Calu3 (cell line): Measurements from ENCODE around the gene CASP5. TPM values are rescaled to one million over a fixed set of nuclear protein-coding genes. Genes with fewer than 3 reads are reported as not detected.

ENCODE experiments used
- BruUV-seq: library from RNA; stranded (reverse); fragments of 400-500 nt; replicated peaks from 2 replicates; lab custom pipeline; 2021; lab: Mats Ljungman, UMichigan
- CTCF ChIA-PET: fragments of 300-600 bp; sonication (Branson Sonifier 250); formaldehyde crosslinking; loops from one replicate; lab custom pipeline; 2022; ENCODE audit warnings: antibody characterized with exemption; lab: Charles Lee
- DNase-seq: peaks from one replicate; pipeline ENCODE4 v3.0.0; 2022
- H3K27ac Mint-ChIP-seq: one replicate; pipeline ENCODE4 v1.8.0; 2022; ENCODE audit warnings: mixed read lengths; ENCODE audit not compliant: unreplicated experiment
- H3K27me3 Mint-ChIP-seq: one replicate; pipeline ENCODE4 v1.8.0; 2022; ENCODE audit warnings: mixed read lengths; ENCODE audit not compliant: unreplicated experiment
- H3K36me3 Mint-ChIP-seq: one replicate; pipeline ENCODE4 v1.8.0; 2022; ENCODE audit warnings: mild to moderate bottlenecking, moderate library complexity, mixed read lengths; ENCODE audit not compliant: insufficient read depth, unreplicated experiment
- H3K4me1 Mint-ChIP-seq: one replicate; pipeline ENCODE4 v1.8.0; 2022; ENCODE audit warnings: mild to moderate bottlenecking, low read depth, mixed read lengths; ENCODE audit not compliant: unreplicated experiment
- H3K4me3 Mint-ChIP-seq: one replicate; pipeline ENCODE4 v1.8.0; 2022; ENCODE audit warnings: mild to moderate bottlenecking, low read depth, moderate library complexity, mixed read lengths; ENCODE audit not compliant: unreplicated experiment
- H3K9me3 Mint-ChIP-seq: one replicate; pipeline ENCODE4 v1.8.0; 2022; ENCODE audit warnings: low read depth, mixed read lengths; ENCODE audit not compliant: unreplicated experiment
- CTCF ChIP-seq: fragments of 200-600 bp; IDR thresholded peaks from one replicate; pipeline ENCODE4 v1.8.0; 2022; ENCODE audit warnings: antibody characterized with exemption; ENCODE audit not compliant: unreplicated experiment
- intact Hi-C: fragments of 100-400 bp; cut with micrococcal nuclease; formaldehyde crosslinking; loops from one replicate; pipeline ENCODE4 v1.10.0; 2022; ENCODE audit not compliant: unreplicated experiment
- total RNA-seq: library from RNA; stranded (reverse); gene quantifications from 2 replicates; pipeline ENCODE4 v1.2.3, GENCODE V29; 2022

The CASP5 gene
- total RNA-seq, 1 experiment from 2014 or later, result not detected

DNA sequence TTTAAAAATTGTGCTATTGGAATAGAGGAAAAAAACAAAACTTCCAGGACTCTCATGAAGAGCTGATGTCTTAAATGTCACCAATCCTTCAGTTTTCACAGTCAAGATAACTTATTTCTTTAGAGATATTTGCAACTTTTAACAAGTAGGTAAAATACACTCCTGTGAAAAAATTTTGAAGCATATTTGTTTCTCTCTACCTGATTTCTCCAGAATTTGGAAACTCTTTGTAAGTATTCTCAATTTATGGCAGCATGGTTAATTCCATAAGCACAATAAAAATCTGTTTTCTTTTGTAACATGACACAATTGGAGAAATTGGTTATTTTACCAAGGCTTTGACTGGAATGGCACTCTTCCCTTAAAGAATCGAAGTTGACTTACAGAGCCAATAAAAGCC is 58.7 kb downstream of the CASP5 start:
- CTCF ChIA-PET, result no interaction called here
- intact Hi-C loops, result loop anchor here (10.0 kb wide), 1 partner anchor 241 kb away; no protein-coding TSS in a partner anchor
- no peak for TF ChIP-seq CTCF
- no peak overlapping the region for H3K4me3 Mint-ChIP-seq
- H3K27ac Mint-ChIP-seq, result no peak overlapping the region
- H3K36me3 Mint-ChIP-seq, result peaks cover 33% of the 10 kb centered on the region
- peaks cover 33% of the 10 kb centered on the region for H3K4me1 Mint-ChIP-seq
- H3K9me3 Mint-ChIP-seq, result no peaks in the 10 kb centered on the region
- no TSS peak for BruUV-seq
- no peaks in the 10 kb centered on the region for H3K27me3 Mint-ChIP-seq
- DNase-seq, result no peak

DNA sequence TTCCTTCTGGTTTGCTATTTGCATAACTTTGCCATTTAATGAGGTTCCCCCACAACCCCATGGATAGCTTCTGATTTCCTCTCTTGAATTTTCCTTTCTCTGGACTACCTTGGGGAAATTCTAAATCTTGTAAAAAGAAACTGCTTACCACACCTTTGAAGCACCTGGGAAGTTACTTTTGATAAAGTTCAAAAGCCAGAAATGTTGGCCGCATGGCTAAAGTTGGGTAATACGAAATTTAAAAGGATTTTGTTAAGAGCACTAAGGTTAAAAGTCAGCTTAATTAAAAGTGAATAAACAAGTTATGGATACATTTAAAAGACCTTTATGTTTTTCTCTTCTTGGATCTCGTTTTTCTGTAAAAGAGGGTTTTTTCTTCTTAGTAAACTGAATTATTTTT is 60.1 kb downstream of the CASP5 start:
- Mint-ChIP-seq H3K4me3 (no peak overlapping the region), H3K27me3 (no peaks in the 10 kb centered on the region), H3K27ac (no peak overlapping the region), H3K9me3 (no peaks in the 10 kb centered on the region), H3K36me3 (peaks cover 19% of the 10 kb centered on the region), H3K4me1 (peaks cover 28% of the 10 kb centered on the region)
- CTCF ChIA-PET, result no interaction called here
- BruUV-seq, result no TSS peak
- no peak for DNase-seq
- TF ChIP-seq CTCF, result no peak
- intact Hi-C loops, result loop anchor here (10.0 kb wide), 1 partner anchor 242 kb away; no protein-coding TSS in a partner anchor

- DNase-seq, result no peak
- H3K36me3 Mint-ChIP-seq, result no peaks in the 10 kb centered on the region
- CTCF ChIA-PET, result no interaction called here
- H3K4me1 Mint-ChIP-seq, result peaks cover 15% of the 10 kb centered on the region
- no peaks in the 10 kb centered on the region for H3K9me3 Mint-ChIP-seq
- no peaks in the 10 kb centered on the region for H3K27me3 Mint-ChIP-seq
- TF ChIP-seq CTCF, result no peak
- no TSS peak for BruUV-seq
- intact Hi-C loops, result loop anchor here (5.0 kb wide), 1 partner anchor 510 kb away; no protein-coding TSS in a partner anchor
- H3K4me3 Mint-ChIP-seq, result no peak overlapping the region
- H3K27ac Mint-ChIP-seq, result no peak overlapping the region
Measured at GRCh38 chr11:104957280-104957679, 65.7 kb downstream of the CASP5 start.

GRCh38 chr11:104956528-104956927 is 66.4 kb downstream of the CASP5 start:
- no peak overlapping the region for H3K27ac Mint-ChIP-seq

More at GRCh38 chr11:104956528-104956927, 66.4 kb downstream of the CASP5 start:
- DNase-seq, result no peak
- CTCF ChIA-PET, result no interaction called here
- no peaks in the 10 kb centered on the region for H3K36me3 Mint-ChIP-seq
- intact Hi-C loops, result loop anchor here (5.0 kb wide), 1 partner anchor 511 kb away; no protein-coding TSS in a partner anchor
- H3K9me3 Mint-ChIP-seq, result no peaks in the 10 kb centered on the region
- H3K27me3 Mint-ChIP-seq, result no peaks in the 10 kb centered on the region
- TF ChIP-seq CTCF, result no peak
- H3K4me1 Mint-ChIP-seq, result peaks cover 15% of the 10 kb centered on the region
- no peak overlapping the region for H3K4me3 Mint-ChIP-seq
- no TSS peak for BruUV-seq
